HCT116 (cell line): Measurements from ENCODE around the gene FBXO31. TPM values are rescaled to one million over a fixed set of nuclear protein-coding genes. Genes with fewer than 3 reads are reported as not detected.

ENCODE experiments used
- ATAC-seq: fragments of 200-7000 bp; cut with Tn5 transposase; 2 replicates; pipeline ENCODE4 v1.9.1; 2020; ENCODE audit warnings: mild to moderate bottlenecking, moderate library complexity
- BruUV-seq: library from RNA; stranded (reverse); fragments of 400-500 nt; replicated peaks from 2 replicates; lab custom pipeline; 2021; lab: Mats Ljungman, UMichigan
- CTCF ChIA-PET: fragments of 300-600 bp; sonication (Branson Sonifier 250); formaldehyde crosslinking; loops from one replicate; lab custom pipeline; 2021; ENCODE audit warnings: antibody characterized with exemption; lab: Charles Lee
- POLR2A ChIA-PET: fragments of 300-600, 350-600 bp; sonication (Branson Sonifier 250); formaldehyde crosslinking; loops from one replicate; lab custom pipeline; 2021; ENCODE audit warnings: antibody characterized with exemption; lab: Charles Lee
- RAD21 ChIA-PET, 2 experiments: fragments of 300-600 bp; sonication (Branson Sonifier 250); formaldehyde crosslinking; loops; one replicate each; lab custom pipeline; 2023; ENCODE audit warnings: low total read pairs in 2 of 2; ENCODE audit not compliant: uncharacterized antibody in 2 of 2, unreplicated experiment in 2 of 2, low non-redundant PET in 1 of 2; lab: Charles Lee
- DNase-seq: peaks from one replicate; pipeline ENCODE4 v3.0.0-alpha.2; 2010; ENCODE audit warnings: low read depth, low spot score
- H2AFZ ChIP-seq: fragments of 200-600 bp; shearing (Covaris generic), sonication (generic); 2 replicates; pipeline ENCODE4 v1.6.1; 2017; ENCODE audit warnings: low read depth, mixed run types, mixed read lengths, antibody characterized with exemption, low read length; ENCODE audit not compliant: poor library complexity, severe bottlenecking
- H3K27ac ChIP-seq: 2 replicates; pipeline ENCODE4 v1.5.1; 2012; ENCODE audit warnings: low read depth, low read length
- H3K27me3 ChIP-seq: fragments of 200-600 bp; sonication (generic); 2 replicates; pipeline ENCODE4 v1.6.1; 2016; ENCODE audit warnings: mixed run types, low read length, mixed read lengths; ENCODE audit not compliant: insufficient read depth
- H3K36me3 ChIP-seq, 2 experiments: fragments of 200-500 bp in 1 of 2; fragments of 200-600 bp in 1 of 2; sonication (Bioruptor generic) in 1 of 2; sonication (generic) in 1 of 2; 2 replicates each; pipeline versions ENCODE4 v1.5.1 to v1.6.1; 2014 to 2016; ENCODE audit warnings: low read length in 2 of 2, inconsistent platforms in 1 of 2, mixed read lengths in 1 of 2, mixed run types in 1 of 2; ENCODE audit not compliant: insufficient read depth in 2 of 2, control insufficient read depth in 1 of 2
- H3K4me1 ChIP-seq, 2 experiments: fragments of 200-600 bp in 1 of 2; sonication (generic) in 1 of 2; 2 replicates each; pipeline versions ENCODE4 v1.5.1 to v1.6.1; 2012 to 2017; ENCODE audit warnings: low read length in 2 of 2, inconsistent platforms in 1 of 2, mild to moderate bottlenecking in 1 of 2, mixed read lengths in 1 of 2, mixed run types in 1 of 2, moderate library complexity in 1 of 2; ENCODE audit not compliant: insufficient read depth in 2 of 2, control insufficient read depth in 1 of 2
- H3K4me2 ChIP-seq: fragments of 200-600 bp; sonication (generic); 2 replicates; pipeline ENCODE4 v1.6.1; 2017; ENCODE audit warnings: mixed run types, low read length, mixed read lengths
- H3K4me3 ChIP-seq, 2 experiments: fragments of 200-600 bp in 1 of 2; sonication (generic) in 1 of 2; replicated peaks in 1 of 2; 2 replicates each; pipeline ENCODE4 v1.5.1; 2011 to 2016; ENCODE audit warnings: low read length in 2 of 2, control low read depth in 1 of 2, low read depth in 1 of 2, mild to moderate bottlenecking in 1 of 2, mixed read lengths in 1 of 2, mixed run types in 1 of 2
- H3K79me2 ChIP-seq: fragments of 200-600 bp; sonication (generic); 2 replicates; pipeline ENCODE4 v1.6.1; 2017; ENCODE audit warnings: mild to moderate bottlenecking, mixed run types, low read length, moderate library complexity, mixed read lengths; ENCODE audit not compliant: insufficient read depth
- H3K9ac ChIP-seq: fragments of 200-600 bp; sonication (generic); 2 replicates; pipeline ENCODE4 v1.6.1; 2016; ENCODE audit warnings: low read length, mixed read lengths
- H3K9me2 ChIP-seq: fragments of 200-600 bp; sonication (generic), shearing (Covaris generic); 2 replicates; pipeline ENCODE4 v1.6.1; 2017; ENCODE audit warnings: mixed run types, mild to moderate bottlenecking, moderate library complexity; ENCODE audit not compliant: insufficient read depth
- H3K9me3 ChIP-seq, 2 experiments: fragments of 200-500 bp in 1 of 2; fragments of 200-600 bp in 1 of 2; sonication (Bioruptor generic) in 1 of 2; sonication (generic) in 1 of 2; 2 replicates each; pipeline ENCODE4 v1.6.1; 2014 to 2017; ENCODE audit warnings: low read length in 2 of 2, mixed read lengths in 2 of 2, inconsistent platforms in 1 of 2, low read depth in 1 of 2, mild to moderate bottlenecking in 1 of 2, mixed run types in 1 of 2, moderate library complexity in 1 of 2; ENCODE audit not compliant: control insufficient read depth in 1 of 2, insufficient read depth in 1 of 2
- H4K20me1 ChIP-seq: fragments of 200-600 bp; sonication (generic), shearing (Covaris generic); 2 replicates; pipeline ENCODE4 v1.6.1; 2017; ENCODE audit warnings: mixed run types, mild to moderate bottlenecking, moderate library complexity; ENCODE audit not compliant: insufficient read depth
- CBX3 ChIP-seq: IDR thresholded peaks from 2 replicates; pipeline ENCODE4 v1.6.1; 2012; ENCODE audit warnings: low read depth
- EZH2 ChIP-seq: fragments of 200-600 bp; sonication (generic); IDR thresholded peaks from 2 replicates; pipeline ENCODE4 v1.6.1; 2017; ENCODE audit warnings: antibody characterized with exemption, mixed run types
- FOSL1 ChIP-seq: IDR thresholded peaks from 2 replicates; pipeline ENCODE4 v1.6.1; 2012; ENCODE audit warnings: low read depth
- POLR2A ChIP-seq: IDR thresholded peaks from 2 replicates; pipeline ENCODE4 v1.7.0; 2011; ENCODE audit warnings: borderline replicate concordance; ENCODE audit not compliant: insufficient read depth, insufficient read length; ENCODE audit errors: extremely low read depth
- POLR2AphosphoS5 ChIP-seq: IDR thresholded peaks from 2 replicates; pipeline ENCODE4 v1.6.1; 2011; ENCODE audit warnings: mild to moderate bottlenecking, low read depth, low read length, moderate library complexity
- SP1 ChIP-seq: IDR thresholded peaks from 2 replicates; pipeline ENCODE4 v1.6.1; 2012; ENCODE audit warnings: low read depth
- SRF ChIP-seq: IDR thresholded peaks from 2 replicates; pipeline ENCODE4 v1.6.1; 2012; ENCODE audit warnings: low read depth
- TCF7L2 ChIP-seq: IDR thresholded peaks from 2 replicates; pipeline ENCODE4 v1.7.0; 2011; ENCODE audit warnings: borderline replicate concordance, inconsistent platforms; ENCODE audit not compliant: insufficient read depth, insufficient read length; ENCODE audit errors: extremely low read depth
- YY1 ChIP-seq: IDR thresholded peaks from 2 replicates; pipeline ENCODE4 v1.6.1; 2011; ENCODE audit warnings: low read length, low read depth, moderate library complexity, mild to moderate bottlenecking; ENCODE audit not compliant: insufficient replicate concordance; ENCODE audit errors: extremely low read depth
- intact Hi-C: fragments of 100-400 bp; cut with micrococcal nuclease; formaldehyde crosslinking; loops from 2 replicates; pipeline ENCODE4 v1.10.0; 2022
- total RNA-seq: library from RNA; stranded (reverse); gene quantifications from one replicate; pipeline ENCODE4 v1.2.1, GENCODE V29; 2021; ENCODE audit not compliant: unreplicated experiment
- TF ChIP-seq, protein P1 (sequence below): IDR thresholded peaks from 2 replicates; pipeline ENCODE4 v1.6.1; 2012; ENCODE audit warnings: low read depth
- TF ChIP-seq, protein P2 (sequence below), 3 experiments: fragments of 200-600 bp in 1 of 3; sonication (generic) in 1 of 3; IDR thresholded peaks in 2 of 3; conservative IDR thresholded peaks in 1 of 3; 2 replicates each; pipeline ENCODE4 v1.5.1; 2012 to 2017; ENCODE audit warnings: low read depth in 2 of 3, low read length in 2 of 3, antibody characterized with exemption in 1 of 3, borderline replicate concordance in 1 of 3, control low read depth in 1 of 3, mild to moderate bottlenecking in 1 of 3, mixed read lengths in 1 of 3, mixed run types in 1 of 3, moderate library complexity in 1 of 3; ENCODE audit not compliant: insufficient read depth in 1 of 3

The FBXO31 gene
- total RNA-seq, 1 experiment from 2014 or later: 52.1 TPM

DNA sequence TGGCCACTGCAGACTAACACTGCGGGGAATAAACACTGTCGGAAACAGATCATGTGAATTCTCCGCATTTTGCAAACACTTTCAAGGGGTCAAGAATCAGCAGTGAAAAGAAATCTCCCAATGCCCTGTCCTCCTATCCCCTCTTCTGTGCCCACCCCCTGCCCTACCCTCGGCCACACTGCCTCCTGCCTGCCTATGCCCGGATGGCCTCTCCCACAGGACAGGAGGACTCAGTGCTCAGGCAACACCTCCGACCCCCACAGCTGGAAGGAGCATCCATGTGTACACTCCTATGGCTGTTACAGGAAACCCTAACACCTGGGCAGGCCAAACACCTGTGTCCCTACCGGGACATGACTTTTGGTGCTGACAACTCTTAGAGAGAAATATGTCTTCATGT, 24.5 kb downstream of the FBXO31 start:
- TF ChIP-seq, protein P1, sequence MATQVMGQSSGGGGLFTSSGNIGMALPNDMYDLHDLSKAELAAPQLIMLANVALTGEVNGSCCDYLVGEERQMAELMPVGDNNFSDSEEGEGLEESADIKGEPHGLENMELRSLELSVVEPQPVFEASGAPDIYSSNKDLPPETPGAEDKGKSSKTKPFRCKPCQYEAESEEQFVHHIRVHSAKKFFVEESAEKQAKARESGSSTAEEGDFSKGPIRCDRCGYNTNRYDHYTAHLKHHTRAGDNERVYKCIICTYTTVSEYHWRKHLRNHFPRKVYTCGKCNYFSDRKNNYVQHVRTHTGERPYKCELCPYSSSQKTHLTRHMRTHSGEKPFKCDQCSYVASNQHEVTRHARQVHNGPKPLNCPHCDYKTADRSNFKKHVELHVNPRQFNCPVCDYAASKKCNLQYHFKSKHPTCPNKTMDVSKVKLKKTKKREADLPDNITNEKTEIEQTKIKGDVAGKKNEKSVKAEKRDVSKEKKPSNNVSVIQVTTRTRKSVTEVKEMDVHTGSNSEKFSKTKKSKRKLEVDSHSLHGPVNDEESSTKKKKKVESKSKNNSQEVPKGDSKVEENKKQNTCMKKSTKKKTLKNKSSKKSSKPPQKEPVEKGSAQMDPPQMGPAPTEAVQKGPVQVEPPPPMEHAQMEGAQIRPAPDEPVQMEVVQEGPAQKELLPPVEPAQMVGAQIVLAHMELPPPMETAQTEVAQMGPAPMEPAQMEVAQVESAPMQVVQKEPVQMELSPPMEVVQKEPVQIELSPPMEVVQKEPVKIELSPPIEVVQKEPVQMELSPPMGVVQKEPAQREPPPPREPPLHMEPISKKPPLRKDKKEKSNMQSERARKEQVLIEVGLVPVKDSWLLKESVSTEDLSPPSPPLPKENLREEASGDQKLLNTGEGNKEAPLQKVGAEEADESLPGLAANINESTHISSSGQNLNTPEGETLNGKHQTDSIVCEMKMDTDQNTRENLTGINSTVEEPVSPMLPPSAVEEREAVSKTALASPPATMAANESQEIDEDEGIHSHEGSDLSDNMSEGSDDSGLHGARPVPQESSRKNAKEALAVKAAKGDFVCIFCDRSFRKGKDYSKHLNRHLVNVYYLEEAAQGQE: no peak
- TF ChIP-seq YY1 (no peak), EZH2 (no peak), SRF (no peak), TCF7L2 (no peak), POLR2A (no peak), CBX3 (no peak), SP1 (no peak), FOSL1 (no peak), POLR2AphosphoS5 (no peak)
- TF ChIP-seq, protein P2, sequence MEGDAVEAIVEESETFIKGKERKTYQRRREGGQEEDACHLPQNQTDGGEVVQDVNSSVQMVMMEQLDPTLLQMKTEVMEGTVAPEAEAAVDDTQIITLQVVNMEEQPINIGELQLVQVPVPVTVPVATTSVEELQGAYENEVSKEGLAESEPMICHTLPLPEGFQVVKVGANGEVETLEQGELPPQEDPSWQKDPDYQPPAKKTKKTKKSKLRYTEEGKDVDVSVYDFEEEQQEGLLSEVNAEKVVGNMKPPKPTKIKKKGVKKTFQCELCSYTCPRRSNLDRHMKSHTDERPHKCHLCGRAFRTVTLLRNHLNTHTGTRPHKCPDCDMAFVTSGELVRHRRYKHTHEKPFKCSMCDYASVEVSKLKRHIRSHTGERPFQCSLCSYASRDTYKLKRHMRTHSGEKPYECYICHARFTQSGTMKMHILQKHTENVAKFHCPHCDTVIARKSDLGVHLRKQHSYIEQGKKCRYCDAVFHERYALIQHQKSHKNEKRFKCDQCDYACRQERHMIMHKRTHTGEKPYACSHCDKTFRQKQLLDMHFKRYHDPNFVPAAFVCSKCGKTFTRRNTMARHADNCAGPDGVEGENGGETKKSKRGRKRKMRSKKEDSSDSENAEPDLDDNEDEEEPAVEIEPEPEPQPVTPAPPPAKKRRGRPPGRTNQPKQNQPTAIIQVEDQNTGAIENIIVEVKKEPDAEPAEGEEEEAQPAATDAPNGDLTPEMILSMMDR (IDR thresholded peaks at IDR 0.05 in 2 of 3, conservative IDR thresholded peaks at IDR 0.05 in 1 of 3; ENCODE audit: borderline replicate concordance in 1 of 3, insufficient read depth in 1 of 3, low read depth in 2 of 3, low read length in 2 of 3): no peak
- intact Hi-C loops: no loop called here
- no peak for ATAC-seq

More for the DNA sequence above, 24.5 kb downstream of the FBXO31 start:
- Histone ChIP-seq H3K4me3 (no peak overlapping the region), H2AFZ (no peak overlapping the region), H4K20me1 (no peaks in the 10 kb centered on the region), H3K9me2 (no peaks in the 10 kb centered on the region), H3K4me2 (no peak overlapping the region), H3K4me1 (no peaks in the 10 kb centered on the region), H3K9me3 (no peaks in the 10 kb centered on the region), H3K27ac (no peak overlapping the region), H3K27me3 (no peaks in the 10 kb centered on the region), H3K36me3 (peaks cover 17 to 46% of the 10 kb centered on the region in 2 experiments; a peak in 3 of 4 replicates), H3K79me2 (peaks cover 36% of the 10 kb centered on the region), H3K9ac (no peak overlapping the region)
- ChIA-PET POLR2A (no interaction called here), CTCF (no interaction called here), RAD21 (no interaction called here)
- no peak for DNase-seq
- no TSS peak for BruUV-seq
